GM23338 (cell line): ENCODE data around the gene ABCB11. TPM values are rescaled to one million over a fixed set of nuclear protein-coding genes. Genes with fewer than 3 reads are reported as not detected.

Source experiments
- ATAC-seq: fragments of 200-7000 bp; cut with Tn5 transposase; 3 replicates; pipeline ENCODE4 v1.9.1; 2020
- DNase-seq: peaks from one replicate; pipeline ENCODE4 v3.0.0-alpha.2; 2015; ENCODE audit warnings: low spot score
- H2AFZ ChIP-seq: fragments of 200-600 bp; sonication (generic); 2 replicates; pipeline ENCODE4 v1.8.0; 2016; ENCODE audit warnings: antibody characterized with exemption, mild to moderate bottlenecking, moderate library complexity
- H3F3A ChIP-seq: fragments of 200-600 bp; sonication (generic); replicated peaks from 2 replicates; pipeline ENCODE4 v1.8.0; 2017; ENCODE audit warnings: antibody characterized with exemption, mixed run types, low read depth
- H3K27ac ChIP-seq: fragments of 200-600 bp; sonication (generic); 2 replicates; pipeline ENCODE4 v1.6.1; 2016; ENCODE audit warnings: low read depth
- H3K27me3 ChIP-seq: fragments of 200-600 bp; sonication (generic); 2 replicates; pipeline ENCODE4 v1.8.0; 2016; ENCODE audit warnings: mild to moderate bottlenecking, mixed run types, moderate library complexity; ENCODE audit not compliant: insufficient read depth
- H3K36me3 ChIP-seq: fragments of 200-600 bp; sonication (generic); 2 replicates; pipeline ENCODE4 v1.8.0; 2016; ENCODE audit warnings: mild to moderate bottlenecking; ENCODE audit not compliant: insufficient read depth
- H3K4me1 ChIP-seq: fragments of 200-600 bp; sonication (generic); 2 replicates; pipeline ENCODE4 v1.8.0; 2016; ENCODE audit warnings: mild to moderate bottlenecking, moderate library complexity; ENCODE audit not compliant: insufficient read depth
- H3K4me2 ChIP-seq: fragments of 200-600 bp; sonication (generic); 2 replicates; pipeline ENCODE4 v1.7.1; 2017; ENCODE audit warnings: mixed run types
- H3K4me3 ChIP-seq: fragments of 200-600 bp; sonication (generic); 2 replicates; pipeline ENCODE4 v1.6.1; 2016; ENCODE audit warnings: mixed run types
- H3K79me2 ChIP-seq: fragments of 200-600 bp; sonication (generic); replicated peaks from 2 replicates; pipeline ENCODE4 v1.8.0; 2017; ENCODE audit warnings: mild to moderate bottlenecking; ENCODE audit not compliant: insufficient read depth
- H3K9me2 ChIP-seq: fragments of 200-600 bp; sonication (generic); 2 replicates; pipeline ENCODE4 v1.8.0; 2017; ENCODE audit not compliant: insufficient read depth
- H4K20me1 ChIP-seq: fragments of 200-600 bp; sonication (generic); replicated peaks from 2 replicates; pipeline ENCODE4 v1.8.0; 2017; ENCODE audit warnings: mild to moderate bottlenecking; ENCODE audit not compliant: insufficient read depth
- H3K27ac Mint-ChIP-seq: 2 replicates; pipeline ENCODE4 v1.8.0; 2020; ENCODE audit warnings: inconsistent platforms, mild to moderate bottlenecking, moderate library complexity, mixed read lengths
- H3K27me3 Mint-ChIP-seq: 3 replicates; pipeline ENCODE4 v1.8.0; 2022; ENCODE audit warnings: low read depth, mild to moderate bottlenecking, moderate library complexity, mixed read lengths, inconsistent platforms; ENCODE audit not compliant: insufficient read depth, poor library complexity
- H3K36me3 Mint-ChIP-seq: 3 replicates; pipeline ENCODE4 v1.8.0; 2021; ENCODE audit warnings: low read depth, mild to moderate bottlenecking, inconsistent platforms, moderate library complexity, mixed read lengths
- H3K4me1 Mint-ChIP-seq: 3 replicates; pipeline ENCODE4 v1.8.0; 2020; ENCODE audit warnings: mild to moderate bottlenecking, inconsistent platforms, mixed read lengths
- H3K4me3 Mint-ChIP-seq: 3 replicates; pipeline ENCODE4 v1.8.0; 2021; ENCODE audit warnings: moderate library complexity, mild to moderate bottlenecking, inconsistent platforms, mixed read lengths
- H3K9me3 Mint-ChIP-seq: 3 replicates; pipeline ENCODE4 v1.8.0; 2020; ENCODE audit warnings: moderate library complexity, mild to moderate bottlenecking, inconsistent platforms, mixed read lengths
- ETS1 ChIP-seq: IDR thresholded peaks from 2 replicates; pipeline ENCODE4 v1.6.1; 2016; ENCODE audit warnings: antibody characterized with exemption
- EZH2 ChIP-seq: fragments of 200-600 bp; sonication (generic); IDR thresholded peaks from one replicate; pipeline ENCODE4 v1.8.0; 2017; ENCODE audit warnings: antibody characterized with exemption, mild to moderate bottlenecking, low read depth; ENCODE audit not compliant: unreplicated experiment
- EZH2phosphoT487 ChIP-seq: fragments of 200-600 bp; sonication (generic); IDR thresholded peaks from one replicate; pipeline ENCODE4 v1.8.1; 2018; ENCODE audit warnings: antibody characterized with exemption; ENCODE audit not compliant: unreplicated experiment
- JUNB ChIP-seq: IDR thresholded peaks from one replicate; pipeline ENCODE4 v1.6.1; 2016; ENCODE audit warnings: antibody characterized with exemption; ENCODE audit not compliant: unreplicated experiment
- POLR2AphosphoS5 ChIP-seq: IDR thresholded peaks from 2 replicates; pipeline ENCODE4 v1.6.1; 2016; ENCODE audit warnings: antibody characterized with exemption, low read depth
- REST ChIP-seq: IDR thresholded peaks from one replicate; pipeline ENCODE4 v1.6.1; 2018; ENCODE audit warnings: antibody characterized with exemption; ENCODE audit not compliant: unreplicated experiment
- STAT1 ChIP-seq: IDR thresholded peaks from one replicate; pipeline ENCODE4 v1.6.1; 2016; ENCODE audit warnings: antibody characterized with exemption; ENCODE audit not compliant: unreplicated experiment
- ZNF114 ChIP-seq: fragments of 250-450 bp; sonication (Bioruptor Pico); IDR thresholded peaks from 2 replicates; pipeline ENCODE4 v1.5.0; 2020; ENCODE audit warnings: mild to moderate bottlenecking, moderate library complexity
- ZNF331 ChIP-seq: fragments of 250-450 bp; sonication (Bioruptor Pico); IDR thresholded peaks from 2 replicates; pipeline ENCODE4 v1.5.0; 2020; ENCODE audit warnings: low read depth, mild to moderate bottlenecking, moderate library complexity
- ZNF462 ChIP-seq: fragments of 250-450 bp; sonication (Bioruptor Pico); IDR thresholded peaks from 2 replicates; pipeline ENCODE4 v1.5.0; 2020; ENCODE audit warnings: mild to moderate bottlenecking, moderate library complexity
- polyA plus RNA-seq: library from polyadenylated mRNA; unstranded; fragments of >200 nt; fragmentation: Nextera tagmentation; extraction: Ambion mirVana; gene quantifications from 2 replicates; pipeline ENCODE4 v1.2.1, GENCODE V29; 2016
- total RNA-seq: library from RNA; depleted of rRNA; stranded (reverse); fragments of >200 nt; shearing (Covaris generic); gene quantifications from 2 replicates; pipeline ENCODE4 v1.2.3, GENCODE V29; 2014

The ABCB11 gene
- total and polyA plus RNA-seq, 2 experiments from 2014 or later, result not detected

- Mint-ChIP-seq H3K27me3 (no peaks in the 10 kb centered on the region), H3K27ac (no peak overlapping the region), H3K4me3 (no peak overlapping the region), H3K36me3 (no peaks in the 10 kb centered on the region), H3K4me1 (peaks cover 14% of the 10 kb centered on the region; the same call in 2 of the 3 replicates), H3K9me3 (no peaks in the 10 kb centered on the region)
- H2AFZ ChIP-seq, result peak overlapping the region; percentile 45; the same call in 1 of the 2 replicates
- H3K9me2 ChIP-seq, result peaks cover 4% of the 10 kb centered on the region; the same call in 1 of the 2 replicates
- TF ChIP-seq JUNB (no peak), STAT1 (no peak), ETS1 (no peak), POLR2AphosphoS5 (no peak), ZNF331 (CRISPR knock-in tag) (no peak), EZH2 (no peak), EZH2phosphoT487 (no peak), REST (no peak), ZNF114 (CRISPR knock-in tag) (no peak), ZNF462 (CRISPR knock-in tag) (no peak)
- H3K79me2 ChIP-seq, result no peaks in the 10 kb centered on the region
- no peak overlapping the region for H3K4me3 ChIP-seq
- DNase-seq (no peak), ATAC-seq (no peak)
- H3K27ac ChIP-seq, result no peak overlapping the region
- H3K4me2 ChIP-seq, result no peak overlapping the region
- H3K36me3 ChIP-seq, result no peaks in the 10 kb centered on the region
- H3K27me3 ChIP-seq, result no peaks in the 10 kb centered on the region
- H3K4me1 ChIP-seq, result no peaks in the 10 kb centered on the region; the same call in 1 of the 2 replicates
- no peaks in the 10 kb centered on the region for H3F3A ChIP-seq
- H4K20me1 ChIP-seq, result no peaks in the 10 kb centered on the region
These were observed 3.1 kb upstream of the ABCB11 start for GRCh38 chr2:169034256-169034655.
